GM12872 (cell line): ENCODE results near the gene PRAMEF17.
"Not testable (repeated sequence)": the region's sequence is repeated elsewhere in the genome, so short reads cannot be mapped to it uniquely, and the experiment has no call there.

Experiments used
- TF ChIP-seq, protein P1 (sequence below): IDR thresholded peaks from 3 replicates; pipeline ENCODE4 v1.5.1; 2011; ENCODE audit warnings: low read depth, mild to moderate bottlenecking, low read length, moderate library complexity; ENCODE audit not compliant: insufficient read depth

PRAMEF17 gene, protein sequence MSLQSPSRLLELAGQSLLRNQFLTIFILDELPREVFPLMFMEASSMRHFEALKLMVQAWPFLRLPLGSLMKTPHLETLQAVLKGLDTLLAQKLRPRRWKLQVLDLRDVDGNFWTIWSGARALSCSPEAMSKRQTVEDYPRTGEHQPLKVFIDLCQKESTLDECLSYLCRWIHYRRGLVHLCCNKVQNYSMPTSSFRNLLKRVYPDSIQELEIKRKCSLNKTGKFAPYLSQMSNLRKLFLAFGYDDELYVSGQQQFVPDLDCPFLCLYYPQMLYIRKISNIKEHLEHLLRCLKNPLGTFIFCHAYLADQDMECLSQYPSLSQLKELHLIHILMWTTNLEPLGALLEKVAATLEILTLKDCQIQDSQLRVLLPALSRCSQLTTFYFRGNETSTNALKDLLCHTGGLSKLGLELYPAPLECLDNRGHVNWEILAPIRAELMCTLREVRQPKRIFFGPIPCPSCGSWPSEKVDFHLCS

DNA sequence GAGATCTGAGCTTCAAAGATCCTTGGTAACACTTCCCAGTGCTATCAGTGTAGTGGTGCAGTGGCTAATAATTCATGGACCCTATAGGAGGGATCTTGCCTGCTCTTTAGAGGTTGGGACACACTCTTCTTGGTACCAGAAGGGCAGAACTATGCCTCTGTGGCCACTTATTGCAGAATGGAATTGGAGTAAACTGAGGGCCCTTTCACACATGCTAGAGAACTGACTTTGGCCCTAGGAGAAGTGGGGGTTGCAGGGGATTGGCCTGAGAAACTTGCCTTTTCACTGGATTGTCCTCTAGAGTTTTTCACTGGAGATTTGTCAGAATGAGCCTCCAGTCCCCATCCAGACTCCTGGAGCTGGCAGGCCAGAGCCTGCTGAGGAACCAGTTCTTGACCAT lies at the start of gene PRAMEF17:
Gene PRAMEF17, plus strand, starts transcription at position 301 of the 400 bp plus-strand sequence. Its CDS starts 26 bp downstream, at position 327.
- TF ChIP-seq, protein P1, sequence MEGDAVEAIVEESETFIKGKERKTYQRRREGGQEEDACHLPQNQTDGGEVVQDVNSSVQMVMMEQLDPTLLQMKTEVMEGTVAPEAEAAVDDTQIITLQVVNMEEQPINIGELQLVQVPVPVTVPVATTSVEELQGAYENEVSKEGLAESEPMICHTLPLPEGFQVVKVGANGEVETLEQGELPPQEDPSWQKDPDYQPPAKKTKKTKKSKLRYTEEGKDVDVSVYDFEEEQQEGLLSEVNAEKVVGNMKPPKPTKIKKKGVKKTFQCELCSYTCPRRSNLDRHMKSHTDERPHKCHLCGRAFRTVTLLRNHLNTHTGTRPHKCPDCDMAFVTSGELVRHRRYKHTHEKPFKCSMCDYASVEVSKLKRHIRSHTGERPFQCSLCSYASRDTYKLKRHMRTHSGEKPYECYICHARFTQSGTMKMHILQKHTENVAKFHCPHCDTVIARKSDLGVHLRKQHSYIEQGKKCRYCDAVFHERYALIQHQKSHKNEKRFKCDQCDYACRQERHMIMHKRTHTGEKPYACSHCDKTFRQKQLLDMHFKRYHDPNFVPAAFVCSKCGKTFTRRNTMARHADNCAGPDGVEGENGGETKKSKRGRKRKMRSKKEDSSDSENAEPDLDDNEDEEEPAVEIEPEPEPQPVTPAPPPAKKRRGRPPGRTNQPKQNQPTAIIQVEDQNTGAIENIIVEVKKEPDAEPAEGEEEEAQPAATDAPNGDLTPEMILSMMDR: not testable (repeated sequence)

DNA sequence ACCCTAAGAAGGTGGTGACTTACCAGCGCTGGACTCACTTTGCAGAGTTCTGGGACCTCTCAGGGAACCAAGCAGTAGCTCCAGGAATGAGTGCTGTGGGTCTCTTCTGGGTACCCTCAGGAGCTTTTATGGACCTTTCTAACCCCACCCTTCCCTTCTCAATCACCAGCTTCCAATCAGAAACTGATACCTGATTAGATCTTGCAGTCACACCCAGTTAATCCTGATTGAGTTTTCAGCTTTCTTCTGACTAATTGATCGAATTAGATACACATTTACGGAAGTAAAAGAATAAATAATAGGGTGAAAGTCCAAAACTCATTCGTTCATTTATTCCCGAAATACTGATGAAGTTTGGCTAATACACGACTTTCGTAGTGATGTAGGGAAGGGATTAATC lies 42.4 kb upstream of the PRAMEF17 start, which contains the start of gene PRAMEF14:
Gene PRAMEF14, minus strand, starts transcription at position 101 of the 400 bp plus-strand sequence. CDS start 1,820 bp downstream, outside the sequence.
- TF ChIP-seq, protein P1: not testable (repeated sequence)

DNA sequence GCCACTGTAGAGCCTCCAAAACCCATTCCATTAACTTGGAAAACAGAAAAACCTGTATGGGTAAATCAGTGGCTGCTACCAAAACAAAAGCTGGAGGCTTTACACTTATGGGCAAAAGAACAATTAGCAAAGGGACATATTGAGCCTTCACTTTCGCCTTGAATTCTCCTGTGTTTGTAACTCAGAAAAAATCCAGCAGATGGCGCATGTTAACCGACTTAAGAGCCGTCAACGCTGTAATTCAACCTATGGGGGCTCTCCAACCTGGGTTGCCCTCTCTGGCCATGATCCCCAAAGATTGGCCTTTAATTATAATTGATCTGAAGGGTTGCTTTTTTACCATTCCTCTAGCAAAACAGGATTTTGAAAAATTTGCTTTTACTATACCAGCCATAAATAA lies 32.7 kb upstream of the PRAMEF17 start:
- TF ChIP-seq, protein P1: peak; percentile 57

DNA sequence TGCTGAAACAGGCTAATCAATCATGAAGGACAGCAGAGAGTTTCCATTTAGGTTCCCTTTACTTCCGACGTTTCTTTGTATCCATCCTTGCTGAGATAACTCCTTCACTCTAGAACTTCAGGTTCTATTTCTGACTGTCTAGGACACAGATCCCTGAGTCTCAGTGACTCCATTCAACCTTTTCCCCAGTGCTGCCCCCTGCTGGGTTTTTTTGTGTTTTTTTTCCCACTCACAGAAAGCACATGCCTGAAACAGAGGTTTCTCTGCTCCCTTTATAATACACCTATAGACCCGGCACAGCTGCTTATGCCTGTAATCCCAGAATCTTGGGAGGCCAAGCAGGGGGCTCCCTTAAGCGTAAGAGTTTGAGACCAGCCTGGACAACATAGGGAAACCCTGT lies 20.9 kb upstream of the PRAMEF17 start:
- TF ChIP-seq, protein P1: peak; percentile 39; the same call in 2 of the 3 replicates

DNA sequence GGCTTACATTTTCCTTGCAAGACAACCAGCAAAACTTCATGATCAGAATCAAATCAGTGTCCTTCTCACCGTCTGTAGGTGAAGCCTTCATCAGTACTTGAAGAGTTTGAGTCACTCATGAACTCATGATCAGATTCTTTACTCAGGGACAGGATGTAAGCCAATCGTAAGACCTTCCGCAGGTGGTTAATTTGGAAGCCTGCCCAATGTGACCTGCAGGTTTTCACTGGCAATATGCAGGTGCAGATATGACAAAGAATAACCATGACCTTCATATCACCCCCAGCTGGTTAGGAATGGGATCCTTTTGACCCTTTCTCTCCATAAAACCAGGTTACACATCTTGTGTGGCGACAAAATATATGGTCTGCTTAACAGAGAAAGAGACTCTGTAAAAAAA lies 18.4 kb downstream of the PRAMEF17 start:
- TF ChIP-seq, protein P1: no peak

DNA sequence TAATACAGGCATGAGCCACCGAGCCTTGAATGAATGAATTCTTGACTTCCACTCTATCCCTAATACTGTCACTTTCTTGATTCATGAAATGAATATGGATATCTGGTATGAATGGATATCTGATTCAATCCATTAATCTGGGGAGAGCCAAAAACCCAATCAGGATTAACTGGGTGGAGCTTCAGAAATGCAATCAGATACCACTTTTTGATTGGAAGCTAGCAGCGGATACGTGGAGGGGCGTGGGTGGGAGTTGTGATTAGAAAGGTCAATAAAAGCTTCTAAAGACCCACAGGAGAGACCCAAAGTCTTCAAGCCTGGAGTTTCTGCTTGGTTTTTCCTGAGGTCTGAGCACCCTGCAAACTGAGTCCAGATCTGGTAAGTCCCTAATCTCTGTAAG lies 20.7 kb downstream of the PRAMEF17 start, which contains the start of gene PRAMEF20:
Gene PRAMEF20, plus strand, starts transcription at position 301 of the 400 bp plus-strand sequence. CDS start 5,905 bp downstream, outside the sequence.
- TF ChIP-seq, protein P1: not testable (repeated sequence)

DNA sequence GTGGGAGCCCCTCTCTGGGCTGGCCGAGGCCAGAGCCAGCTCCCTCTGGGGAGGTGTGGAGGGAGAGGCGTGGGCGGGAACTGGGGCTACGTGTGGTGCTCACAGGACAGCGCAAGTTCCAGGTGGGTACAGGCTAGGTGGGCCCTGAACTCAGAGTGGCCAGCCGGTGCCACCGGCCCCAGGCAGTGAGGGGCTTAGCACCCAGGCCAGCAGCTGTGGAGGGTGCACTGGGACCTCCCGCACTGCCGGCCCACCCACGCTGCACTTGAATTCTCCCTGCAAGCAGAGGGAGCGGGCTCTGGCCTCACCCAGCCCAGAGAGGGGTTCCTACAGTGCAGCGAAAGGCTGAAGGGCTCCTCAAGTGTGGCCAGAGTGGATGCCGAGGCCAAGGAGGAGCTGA lies 41.1 kb downstream of the PRAMEF17 start:
- TF ChIP-seq, protein P1: no peak
